Stimulated activated naive CD4-positive, alpha-beta T cell (primary cell): Measurements from ENCODE around the gene HNF4A.
"Not testable (repeated sequence)": the region's sequence is repeated elsewhere in the genome, so short reads cannot be mapped to it uniquely, and the experiment has no call there.

Source experiments
- DNase-seq, 6 experiments: peaks; one replicate each; lab custom pipeline; 2025; lab: John Stamatoyannopoulos, UW

Gene HNF4A

GRCh38 chr20:44345147-44345546 lies 10.4 kb upstream of the HNF4A start:
- DNase-seq: no peak

GRCh38 chr20:44345941-44346340 lies 9.6 kb upstream of the HNF4A start:
- DNase-seq: not testable (repeated sequence)

- no peak for DNase-seq
Observed at GRCh38 chr20:44348168-44348659, 7.3 kb upstream of the HNF4A start.

- no peak for DNase-seq
Observed at GRCh38 chr20:44349349-44349748, 6.2 kb upstream of the HNF4A start.

GRCh38 chr20:44350567-44350966 lies 4.9 kb upstream of the HNF4A start:
- DNase-seq: no peak

- DNase-seq: no peak
Observed at GRCh38 chr20:44354979-44355497, 461 bp upstream of the HNF4A start.

GRCh38 chr20:44356353-44356723 lies 839 bp downstream of the HNF4A start:
- no peak for DNase-seq

- DNase-seq: no peak
Observed at GRCh38 chr20:44357020-44357419, 1.5 kb downstream of the HNF4A start.

- no peak for DNase-seq
Observed at GRCh38 chr20:44357555-44358125, 2.1 kb downstream of the HNF4A start.

- no peak for DNase-seq
Observed at GRCh38 chr20:44358776-44359175, 3.3 kb downstream of the HNF4A start.

GRCh38 chr20:44360221-44360620 lies 4.7 kb downstream of the HNF4A start:
- no peak for DNase-seq

GRCh38 chr20:44361021-44361420 lies 5.5 kb downstream of the HNF4A start:
- no peak for DNase-seq

GRCh38 chr20:44362466-44362940 lies 7.0 kb downstream of the HNF4A start:
- no peak for DNase-seq

GRCh38 chr20:44364068-44364467 lies 8.6 kb downstream of the HNF4A start:
- DNase-seq: no peak

GRCh38 chr20:44364780-44365179 lies 9.3 kb downstream of the HNF4A start:
- no peak for DNase-seq

- DNase-seq: no peak
Observed at GRCh38 chr20:44367746-44368145, 12.2 kb downstream of the HNF4A start.

- no peak for DNase-seq
Observed at GRCh38 chr20:44370639-44371218, 15.2 kb downstream of the HNF4A start.

GRCh38 chr20:44382641-44383040 lies 27.1 kb downstream of the HNF4A start:
- DNase-seq: no peak

- DNase-seq: peak; percentile 39 to 75 (median 67)
Observed at GRCh38 chr20:44384423-44385027, 29.0 kb downstream of the HNF4A start.

- DNase-seq: peak; percentile 15 to 54 (median 48)
Observed at GRCh38 chr20:44388466-44389023, 33.0 kb downstream of the HNF4A start.

GRCh38 chr20:44389871-44390270 lies 34.4 kb downstream of the HNF4A start:
- DNase-seq: no peak

- no peak for DNase-seq
Observed at GRCh38 chr20:44390280-44390679, 34.8 kb downstream of the HNF4A start.
